WERI-Rb-1 (cell line): ENCODE data around the gene UFSP2.

Experiments used
- DNase-seq: peaks from one replicate; pipeline ENCODE4 v3.0.0-alpha.2; 2020
- H3K27ac ChIP-seq: fragments of 250-450 bp; sonication (Bioruptor Pico); 2 replicates; pipeline ENCODE4 v1.5.1; 2020; ENCODE audit warnings: mild to moderate bottlenecking, moderate library complexity
- H3K27me3 ChIP-seq: fragments of 250-450 bp; sonication (Bioruptor Pico); 2 replicates; pipeline ENCODE4 v1.5.1; 2021; ENCODE audit warnings: mild to moderate bottlenecking, low read depth, moderate library complexity; ENCODE audit not compliant: insufficient read depth, severe bottlenecking
- H3K36me3 ChIP-seq: fragments of 250-450 bp; sonication (Bioruptor Pico); 2 replicates; pipeline ENCODE4 v1.5.1; 2020; ENCODE audit warnings: mild to moderate bottlenecking, moderate library complexity
- H3K4me3 ChIP-seq: 2 replicates; pipeline ENCODE4 v1.5.1; 2011; ENCODE audit warnings: low read depth, mild to moderate bottlenecking, control low read depth, low read length
- H3K9me3 ChIP-seq: fragments of 250-450 bp; sonication (Bioruptor Pico); 2 replicates; pipeline ENCODE4 v1.5.1; 2021; ENCODE audit warnings: mild to moderate bottlenecking, moderate library complexity; ENCODE audit not compliant: severe bottlenecking
- CTCF ChIP-seq: IDR thresholded peaks from 2 replicates; pipeline ENCODE4 v1.5.1; 2011; ENCODE audit warnings: low read depth, mild to moderate bottlenecking, control low read depth, inconsistent platforms, low read length

The UFSP2 gene

GRCh38 chr4:185390941-185391340 is 34.8 kb downstream of the UFSP2 start:
- Histone ChIP-seq H3K9me3 (no peaks in the 10 kb centered on the region), H3K4me3 (no peak overlapping the region), H3K27me3 (no peaks in the 10 kb centered on the region), H3K36me3 (no peaks in the 10 kb centered on the region), H3K27ac (no peak overlapping the region)
- TF ChIP-seq CTCF = no peak
- DNase-seq = no peak

- no peaks in the 10 kb centered on the region for H3K36me3 ChIP-seq
- no peaks in the 10 kb centered on the region for H3K9me3 ChIP-seq
- H3K27me3 ChIP-seq = no peaks in the 10 kb centered on the region
- H3K27ac ChIP-seq = no peak overlapping the region
- H3K4me3 ChIP-seq = no peak overlapping the region
- no peak for DNase-seq
- no peak for TF ChIP-seq CTCF
Measured at GRCh38 chr4:185387957-185388356, 37.8 kb downstream of the UFSP2 start.

- Histone ChIP-seq H3K36me3 (no peaks in the 10 kb centered on the region), H3K4me3 (no peak overlapping the region), H3K27me3 (no peaks in the 10 kb centered on the region), H3K27ac (no peak overlapping the region), H3K9me3 (peaks cover 7% of the 10 kb centered on the region)
- no peak for TF ChIP-seq CTCF
- no peak for DNase-seq
Measured at GRCh38 chr4:185384930-185385331, 40.8 kb downstream of the UFSP2 start.

GRCh38 chr4:185384061-185384460 is 41.7 kb downstream of the UFSP2 start:
- Histone ChIP-seq H3K27ac (no peak overlapping the region), H3K4me3 (no peak overlapping the region)

GRCh38 chr4:185383451-185383850 is 42.3 kb downstream of the UFSP2 start:
- peaks cover 7% of the 10 kb centered on the region for H3K9me3 ChIP-seq
- no peak for TF ChIP-seq CTCF
- DNase-seq = no peak

More at GRCh38 chr4:185384061-185384460, 41.7 kb downstream of the UFSP2 start:
- DNase-seq = no peak
- Histone ChIP-seq H3K36me3 (no peaks in the 10 kb centered on the region), H3K27me3 (no peaks in the 10 kb centered on the region), H3K9me3 (peaks cover 7% of the 10 kb centered on the region)
- TF ChIP-seq CTCF = no peak

GRCh38 chr4:185382754-185383153 is 43.0 kb downstream of the UFSP2 start:
- no peak for TF ChIP-seq CTCF
- H3K27ac ChIP-seq = no peak overlapping the region
- DNase-seq = no peak
- H3K9me3 ChIP-seq = peaks cover 7% of the 10 kb centered on the region
- no peaks in the 10 kb centered on the region for H3K36me3 ChIP-seq
- no peak overlapping the region for H3K4me3 ChIP-seq
- H3K27me3 ChIP-seq = no peaks in the 10 kb centered on the region

More at GRCh38 chr4:185383451-185383850, 42.3 kb downstream of the UFSP2 start:
- Histone ChIP-seq H3K27ac (no peak overlapping the region), H3K36me3 (no peaks in the 10 kb centered on the region), H3K4me3 (no peak overlapping the region), H3K27me3 (no peaks in the 10 kb centered on the region)
